ENCODE measurements around the gene MYO3B.

Gene MYO3B

DNA sequence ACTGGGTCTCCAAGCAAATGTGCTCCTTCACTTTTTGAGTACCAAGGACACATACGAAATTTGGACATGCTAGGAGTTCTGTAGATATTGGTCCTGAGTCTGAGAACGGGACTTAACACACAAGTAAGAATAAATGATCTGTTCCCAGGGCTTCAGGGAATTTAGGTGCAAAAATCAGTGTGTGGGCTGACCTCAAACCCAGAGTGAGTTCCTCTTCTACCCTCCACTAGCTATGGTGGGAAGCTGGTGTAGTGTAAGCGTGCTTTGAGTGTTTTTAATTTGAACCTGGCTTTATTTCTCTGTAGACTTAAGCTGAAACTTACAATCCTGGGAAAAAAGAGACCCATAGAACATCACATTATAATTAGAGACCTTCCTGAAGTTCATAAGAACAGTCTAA is 50.5 kb downstream of the MYO3B start:
- no peak for DNase-seq
- Histone ChIP-seq H4K20me1 (ENCODE audit: insufficient read depth, low read length) (no peaks in the 10 kb centered on the region), H3K9ac (ENCODE audit: low read length) (no peak overlapping the region), H3K36me3 (replicated peaks; ENCODE audit: insufficient read depth, low read length) (no peaks in the 10 kb centered on the region), H3K27ac (ENCODE audit: low read length) (no peak overlapping the region), H2AFZ (ENCODE audit: low read length) (no peak overlapping the region), H3F3A (ENCODE audit: insufficient read depth, low read length) (no peaks in the 10 kb centered on the region), H3K4me1 (ENCODE audit: low read length) (peaks cover 21% of the 10 kb centered on the region), H3K27me3 (replicated peaks; ENCODE audit: insufficient read depth, low read length) (no peaks in the 10 kb centered on the region), H3K79me2 (ENCODE audit: low read length) (no peaks in the 10 kb centered on the region), H3K9me2 (replicated peaks; ENCODE audit: insufficient read depth, low read length) (no peaks in the 10 kb centered on the region), H3K4me3 (ENCODE audit: low read length) (no peak overlapping the region), H3K4me2 (ENCODE audit: low read depth, low read length) (no peak overlapping the region), H3K9me3 (replicated peaks; ENCODE audit: insufficient read depth, low read length) (no peaks in the 10 kb centered on the region)
- TF ChIP-seq CTCF (IDR thresholded peaks at IDR 0.05; ENCODE audit: low read length) (no peak), EZH2phosphoT487 (IDR thresholded peaks at IDR 0.05; ENCODE audit: low read length) (no peak), EZH2 (optimal IDR thresholded peaks at IDR 0.05; ENCODE audit: low read depth, low read length) (no peak)

GRCh38 chr2:170229125-170229524 is 51.2 kb downstream of the MYO3B start:
- DNase-seq, result no peak
- H3K9ac ChIP-seq (ENCODE audit: low read length), result no peak overlapping the region

GRCh38 chr2:170229744-170230143 is 51.8 kb downstream of the MYO3B start:
- Histone ChIP-seq H3K79me2 (ENCODE audit: low read length) (no peaks in the 10 kb centered on the region), H3K4me2 (ENCODE audit: low read depth, low read length) (no peak overlapping the region), H3K4me3 (ENCODE audit: low read length) (no peak overlapping the region), H3K4me1 (ENCODE audit: low read length) (peaks cover 21% of the 10 kb centered on the region), H2AFZ (ENCODE audit: low read length) (no peak overlapping the region), H3K9me2 (replicated peaks; ENCODE audit: insufficient read depth, low read length) (no peaks in the 10 kb centered on the region), H3K9me3 (replicated peaks; ENCODE audit: insufficient read depth, low read length) (no peaks in the 10 kb centered on the region), H4K20me1 (ENCODE audit: insufficient read depth, low read length) (no peaks in the 10 kb centered on the region), H3K36me3 (replicated peaks; ENCODE audit: insufficient read depth, low read length) (no peaks in the 10 kb centered on the region), H3F3A (ENCODE audit: insufficient read depth, low read length) (no peaks in the 10 kb centered on the region), H3K27ac (ENCODE audit: low read length) (no peak overlapping the region), H3K9ac (ENCODE audit: low read length) (no peak overlapping the region), H3K27me3 (replicated peaks; ENCODE audit: insufficient read depth, low read length) (no peaks in the 10 kb centered on the region)
- TF ChIP-seq EZH2phosphoT487 (IDR thresholded peaks at IDR 0.05; ENCODE audit: low read length) (no peak), CTCF (IDR thresholded peaks at IDR 0.05; ENCODE audit: low read length) (no peak), EZH2 (optimal IDR thresholded peaks at IDR 0.05; ENCODE audit: low read depth, low read length) (no peak)
- no peak for DNase-seq

More at GRCh38 chr2:170229125-170229524, 51.2 kb downstream of the MYO3B start:
- Histone ChIP-seq H3K4me2 (ENCODE audit: low read depth, low read length) (no peak overlapping the region), H3K27me3 (replicated peaks; ENCODE audit: insufficient read depth, low read length) (no peaks in the 10 kb centered on the region), H3K27ac (ENCODE audit: low read length) (no peak overlapping the region), H3K36me3 (replicated peaks; ENCODE audit: insufficient read depth, low read length) (no peaks in the 10 kb centered on the region), H3F3A (ENCODE audit: insufficient read depth, low read length) (no peaks in the 10 kb centered on the region), H2AFZ (ENCODE audit: low read length) (no peak overlapping the region), H3K4me3 (ENCODE audit: low read length) (no peak overlapping the region), H3K9me2 (replicated peaks; ENCODE audit: insufficient read depth, low read length) (no peaks in the 10 kb centered on the region), H4K20me1 (ENCODE audit: insufficient read depth, low read length) (no peaks in the 10 kb centered on the region), H3K4me1 (ENCODE audit: low read length) (peaks cover 21% of the 10 kb centered on the region), H3K79me2 (ENCODE audit: low read length) (no peaks in the 10 kb centered on the region), H3K9me3 (replicated peaks; ENCODE audit: insufficient read depth, low read length) (no peaks in the 10 kb centered on the region)
- TF ChIP-seq EZH2phosphoT487 (IDR thresholded peaks at IDR 0.05; ENCODE audit: low read length) (no peak), CTCF (IDR thresholded peaks at IDR 0.05; ENCODE audit: low read length) (no peak), EZH2 (optimal IDR thresholded peaks at IDR 0.05; ENCODE audit: low read depth, low read length) (no peak)
